Esophagus squamous epithelium (tissue), 5 donors: ENCODE measurements around the gene TBX3. TPM values are rescaled to one million over a fixed set of nuclear protein-coding genes. Genes with fewer than 3 reads are reported as not detected.

Experiments used
- DNase-seq: peaks from one replicate; lab custom pipeline; 2025; lab: John Stamatoyannopoulos, UW
- H3K27ac ChIP-seq, 4 donors: fragments of 200-600 bp; sonication (generic); one replicate each; pipeline ENCODE4 v1.5.1; 2016 to 2019; ENCODE audit warnings: mild to moderate bottlenecking in 1 of 4
- H3K27me3 ChIP-seq, 4 donors: fragments of 200-600 bp; sonication (generic); 1 replicate in 3 of 4; 2 replicates in 1 of 4; pipeline versions ENCODE4 v1.5.1 to v1.6.0; 2017 to 2021; ENCODE audit warnings: antibody characterized with exemption in 1 of 4
- H3K36me3 ChIP-seq, 3 donors: fragments of 200-600 bp; sonication (generic); one replicate each; pipeline ENCODE4 v1.5.1; 2016 to 2019
- H3K4me1 ChIP-seq, 3 donors: fragments of 200-600 bp; sonication (generic); one replicate each; pipeline ENCODE4 v1.5.1; 2017 to 2019
- H3K4me3 ChIP-seq, 4 donors: fragments of 200-600 bp; sonication (generic); 1 replicate in 3 of 4; 2 replicates in 1 of 4; pipeline ENCODE4 v1.5.1; 2016 to 2019; ENCODE audit warnings: mild to moderate bottlenecking in 2 of 4, moderate library complexity in 1 of 4
- H3K9me3 ChIP-seq, 3 donors: fragments of 200-600 bp; sonication (generic); one replicate each; pipeline ENCODE4 v1.5.1; 2016 to 2019
- POLR2A ChIP-seq, 4 donors: fragments of 450-650 bp; IDR thresholded peaks; one replicate each; pipeline ENCODE4 v1.6.1; 2017; ENCODE audit warnings: antibody characterized with exemption in 4 of 4, mild to moderate bottlenecking in 4 of 4, moderate library complexity in 3 of 4
- WGBS, 2 donors: methylation state at CpG; one replicate each; pipeline ENCODE4 v1.1.5; 2018; 5-methylcytosine and 5-hydroxymethylcytosine counted together
- intact Hi-C: fragments of 100-400 bp; cut with DNase I; formaldehyde crosslinking; loops from one replicate; pipeline ENCODE4 v1.15.0; 2022
- total RNA-seq, 4 donors: library from RNA; depleted of rRNA; stranded (reverse); fragments of >200 nt; gene quantifications; one replicate each; pipeline ENCODE4 v1.1.0, GENCODE V29; 2016
- TF ChIP-seq, protein P1 (sequence below), 6 experiments: fragments of 450-650 bp in 4 of 6; fragments of 200-600 bp in 2 of 6; sonication (generic) in 2 of 6; IDR thresholded peaks; one replicate each; pipeline ENCODE4 v1.5.1; 2016 to 2019; ENCODE audit warnings: antibody characterized with exemption in 6 of 6, mild to moderate bottlenecking in 4 of 6, moderate library complexity in 4 of 6
- donor health status: DM: yes; HTN: yes; CAD: no.

Gene TBX3
- total RNA-seq, 4 donors from 2014 or later = 2.0 to 2.5 (median 2.4) TPM

DNA sequence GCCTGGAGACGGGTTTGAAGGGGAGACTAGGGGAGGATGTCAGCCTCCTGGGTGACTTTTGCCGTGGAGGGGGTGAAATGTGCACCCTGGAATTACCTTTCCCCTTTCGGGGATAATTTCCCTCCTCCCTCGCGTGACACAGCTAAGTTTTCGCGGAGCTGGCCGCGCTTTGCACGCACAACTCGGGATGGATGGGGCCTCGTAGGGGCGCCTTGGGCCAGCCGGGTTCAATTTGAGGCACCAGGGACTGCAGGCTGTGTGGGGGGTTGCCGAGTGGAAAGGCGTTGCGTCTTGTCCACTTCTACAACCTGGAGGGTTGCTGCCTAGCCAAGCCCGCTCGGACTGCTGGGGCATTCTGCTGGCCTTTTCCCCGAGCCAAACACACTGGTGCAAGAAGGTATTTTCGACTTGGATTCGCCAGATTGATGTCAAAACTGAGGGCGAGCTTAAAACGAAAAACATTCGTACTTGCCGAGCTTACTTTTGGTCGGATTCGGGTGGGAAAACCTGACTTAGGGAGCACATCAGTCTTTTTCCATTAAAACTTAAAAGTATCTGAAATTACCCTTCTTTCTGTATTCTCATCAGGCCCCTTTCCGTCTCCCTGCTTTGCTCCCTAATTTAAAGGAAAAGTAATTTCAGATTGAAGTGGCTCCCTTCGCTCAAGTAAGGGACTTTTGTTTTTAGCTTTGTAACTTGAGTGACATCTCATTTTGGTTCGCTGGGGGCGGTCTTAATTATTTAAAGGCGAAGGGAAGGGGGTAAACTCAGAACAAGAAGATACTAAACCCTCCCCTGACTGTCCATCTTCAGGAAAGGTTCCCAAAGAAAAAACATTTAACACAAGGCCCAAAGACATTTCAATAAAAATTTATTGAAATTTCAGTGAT lies 14.3 kb downstream of the TBX3 start:
- Histone ChIP-seq H3K4me3 (peak overlapping the region in 1 of 4 donors; percentile 60), H3K9me3 (no peaks in the 10 kb centered on the region), H3K27me3 (peaks cover 5 to 86% (median 20%) of the 10 kb centered on the region in 4 donors), H3K27ac (peak overlapping the region in 3 of 4 donors; percentile 8 to 35 (median 26)), H3K4me1 (peaks cover 5 to 44% (median 10%) of the 10 kb centered on the region in 3 donors), H3K36me3 (peaks cover 0 to 19% (median 0%) of the 10 kb centered on the region in 3 donors)
- intact Hi-C loops = loop anchor here (5.0 to 10.0 kb wide), 3 partner anchors 965 to 1098 kb away; no protein-coding TSS in a partner anchor
- TF ChIP-seq, protein P1, sequence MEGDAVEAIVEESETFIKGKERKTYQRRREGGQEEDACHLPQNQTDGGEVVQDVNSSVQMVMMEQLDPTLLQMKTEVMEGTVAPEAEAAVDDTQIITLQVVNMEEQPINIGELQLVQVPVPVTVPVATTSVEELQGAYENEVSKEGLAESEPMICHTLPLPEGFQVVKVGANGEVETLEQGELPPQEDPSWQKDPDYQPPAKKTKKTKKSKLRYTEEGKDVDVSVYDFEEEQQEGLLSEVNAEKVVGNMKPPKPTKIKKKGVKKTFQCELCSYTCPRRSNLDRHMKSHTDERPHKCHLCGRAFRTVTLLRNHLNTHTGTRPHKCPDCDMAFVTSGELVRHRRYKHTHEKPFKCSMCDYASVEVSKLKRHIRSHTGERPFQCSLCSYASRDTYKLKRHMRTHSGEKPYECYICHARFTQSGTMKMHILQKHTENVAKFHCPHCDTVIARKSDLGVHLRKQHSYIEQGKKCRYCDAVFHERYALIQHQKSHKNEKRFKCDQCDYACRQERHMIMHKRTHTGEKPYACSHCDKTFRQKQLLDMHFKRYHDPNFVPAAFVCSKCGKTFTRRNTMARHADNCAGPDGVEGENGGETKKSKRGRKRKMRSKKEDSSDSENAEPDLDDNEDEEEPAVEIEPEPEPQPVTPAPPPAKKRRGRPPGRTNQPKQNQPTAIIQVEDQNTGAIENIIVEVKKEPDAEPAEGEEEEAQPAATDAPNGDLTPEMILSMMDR (IDR thresholded peaks at IDR 0.05) = no peak
- TF ChIP-seq POLR2A (IDR thresholded peaks at IDR 0.05) = no peak
- 62 to 68% methylated on average over 20 to 32 of the region's 33 CpGs for WGBS, 2 donors
- DNase-seq = no peak

DNA sequence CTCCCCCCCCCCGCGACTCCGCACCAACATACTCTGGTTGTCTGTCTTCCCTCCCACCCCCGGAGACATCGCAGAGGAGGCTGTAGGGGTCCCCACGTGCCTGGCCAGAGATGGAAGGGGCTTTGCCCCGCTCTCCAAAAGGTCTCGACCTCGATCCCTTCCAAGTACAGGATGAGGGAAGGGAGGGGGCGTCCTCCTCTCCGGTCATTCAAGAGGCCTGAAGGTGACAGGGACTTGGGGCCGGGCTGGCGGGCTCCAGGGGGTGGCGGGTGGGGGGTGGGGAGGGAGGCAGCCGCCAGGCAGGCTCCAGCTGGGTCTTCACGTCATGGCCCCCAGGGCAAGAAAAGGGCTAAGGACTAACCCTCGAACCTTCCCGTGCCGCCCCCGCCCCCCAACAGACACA lies 15.1 kb downstream of the TBX3 start:
- no peaks in the 10 kb centered on the region for H3K9me3 ChIP-seq
- no peak for TF ChIP-seq POLR2A (IDR thresholded peaks at IDR 0.05)
- TF ChIP-seq, protein P1 (IDR thresholded peaks at IDR 0.05) = no peak
- no peak for DNase-seq
- intact Hi-C loops = loop anchor here (5.0 to 10.0 kb wide), 3 partner anchors 966 to 1098 kb away; no protein-coding TSS in a partner anchor
- peak overlapping the region in 3 of 4 donors; percentile 8 to 35 (median 26) for H3K27ac ChIP-seq
- peaks cover 5 to 86% (median 22%) of the 10 kb centered on the region in 4 donors for H3K27me3 ChIP-seq
- H3K36me3 ChIP-seq = peaks cover 0 to 11% (median 0%) of the 10 kb centered on the region in 3 donors
- peaks cover 5 to 46% (median 10%) of the 10 kb centered on the region in 3 donors for H3K4me1 ChIP-seq
- H3K4me3 ChIP-seq = peak overlapping the region; percentile 12 to 60 (median 40)
- 42% methylated on average over 3 of the region's 20 CpGs; no CpG with 5 or more reads in 1 of the 2 donors for WGBS, 2 donors

DNA sequence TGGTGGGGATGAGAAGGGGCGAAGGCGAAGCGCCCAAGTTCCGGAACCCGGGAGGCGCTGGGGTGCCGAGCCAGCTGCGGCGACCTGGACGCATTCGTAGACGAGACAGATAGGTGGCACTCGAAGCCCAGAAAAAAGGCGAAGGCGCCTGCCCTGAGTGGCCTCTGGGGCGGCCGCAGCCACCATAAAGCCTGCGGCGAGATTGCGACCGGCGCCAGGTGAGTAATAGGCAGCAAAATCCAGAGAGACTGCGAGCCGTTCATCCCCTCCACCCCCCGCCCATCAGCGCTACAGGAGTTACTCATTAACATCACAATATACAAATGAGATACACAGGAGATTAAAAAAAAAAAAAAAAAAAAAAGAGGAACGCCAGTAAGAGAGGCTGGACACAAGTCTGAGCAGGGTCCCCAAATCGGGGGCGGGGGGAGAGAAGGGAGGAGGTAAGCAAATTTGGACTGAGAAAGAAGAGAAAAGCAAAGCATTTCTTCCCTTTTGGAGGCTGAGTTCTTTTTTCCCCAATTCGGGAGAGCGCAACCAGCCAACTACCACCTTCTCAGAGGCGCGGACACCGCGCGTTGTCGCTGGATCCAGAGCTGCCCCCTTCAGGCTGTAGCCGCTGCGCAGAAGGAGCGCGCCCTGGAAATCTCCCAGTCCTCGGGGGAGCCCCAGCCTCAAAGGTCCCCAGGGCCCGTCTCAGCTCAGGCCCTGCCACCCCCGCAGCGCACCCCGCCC lies 15.7 kb downstream of the TBX3 start:
- peak overlapping the region in 3 of 4 donors; percentile 8 to 35 (median 26) for H3K27ac ChIP-seq
- no peak for TF ChIP-seq POLR2A (IDR thresholded peaks at IDR 0.05)
- TF ChIP-seq, protein P1 (IDR thresholded peaks at IDR 0.05) = peak; percentile 40 to 77 (median 54)
- peak overlapping the region; percentile 12 to 60 (median 40) for H3K4me3 ChIP-seq
- whole genome bisulfite sequencing, 2 donors = 1 to 2% methylated on average over 19 to 33 of the region's 46 CpGs
- H3K27me3 ChIP-seq = peaks cover 5 to 88% (median 23%) of the 10 kb centered on the region in 4 donors
- peaks cover 5 to 46% (median 10%) of the 10 kb centered on the region in 3 donors for H3K4me1 ChIP-seq
- no peak for DNase-seq
- intact Hi-C loops = loop anchor here (5.0 to 10.0 kb wide), 3 partner anchors 966 to 1099 kb away; no protein-coding TSS in a partner anchor
- H3K36me3 ChIP-seq = peaks cover 0 to 7% (median 0%) of the 10 kb centered on the region in 3 donors
- H3K9me3 ChIP-seq = no peaks in the 10 kb centered on the region

DNA sequence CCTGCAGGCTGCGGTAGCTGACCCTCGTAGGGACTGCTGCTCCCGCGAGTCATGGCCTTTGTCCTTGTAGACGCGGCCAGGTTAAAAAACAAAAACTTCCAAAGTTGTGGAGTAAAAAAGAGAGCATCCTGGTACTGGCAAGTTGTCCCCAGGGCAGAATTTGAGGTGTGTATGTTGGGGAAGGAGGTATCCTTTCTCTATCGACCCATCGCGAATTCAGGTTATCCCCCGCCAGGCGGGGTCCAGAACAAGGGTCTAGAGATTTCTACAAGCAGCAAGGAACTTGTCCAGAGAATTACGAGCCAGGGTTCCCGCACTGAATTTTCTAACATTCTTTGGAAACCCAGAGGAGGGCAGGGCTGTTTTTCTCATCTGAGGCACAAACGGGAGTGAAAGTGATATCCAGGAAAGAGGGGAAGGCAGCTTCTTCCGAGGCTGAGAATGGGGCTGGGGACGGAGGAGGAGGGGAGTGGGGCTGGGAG lies 16.3 kb downstream of the TBX3 start:
- no peak overlapping the region for H3K27ac ChIP-seq
- peaks cover 0 to 7% (median 0%) of the 10 kb centered on the region in 3 donors for H3K36me3 ChIP-seq
- peaks cover 5 to 48% (median 10%) of the 10 kb centered on the region in 3 donors for H3K4me1 ChIP-seq
- H3K27me3 ChIP-seq = peaks cover 5 to 88% (median 26%) of the 10 kb centered on the region in 4 donors
- no peak for TF ChIP-seq POLR2A (IDR thresholded peaks at IDR 0.05)
- TF ChIP-seq, protein P1 (IDR thresholded peaks at IDR 0.05) = no peak
- H3K4me3 ChIP-seq = peak overlapping the region; percentile 12 to 60 (median 40)
- H3K9me3 ChIP-seq = no peaks in the 10 kb centered on the region
- intact Hi-C loops = loop anchor here (5.0 to 10.0 kb wide), 3 partner anchors 967 to 1100 kb away; no protein-coding TSS in a partner anchor
- 15 to 27% methylated on average over 15 to 16 of the region's 16 CpGs for WGBS, 2 donors
- no peak for DNase-seq
